Stimulated activated CD8-positive, alpha-beta memory T cell treated with anti-CD3 and anti-CD28 coated beads, Interleukin-7, amount 100 ng/mL, for 1 hour (primary cell): ENCODE measurements around the gene NOS1AP.

Experiments used
- DNase-seq, 2 donors: peaks; one replicate each; pipeline ENCODE4 v3.0.0-alpha.2; 2020; ENCODE audit warnings: low read depth in 2 of 2

Gene NOS1AP

GRCh38 chr1:162219461-162219860 is 150.0 kb downstream of the NOS1AP start:
- DNase-seq, result no peak

- DNase-seq, result no peak
Measured at GRCh38 chr1:162220009-162220539, 150.6 kb downstream of the NOS1AP start.

- DNase-seq, result no peak
Measured at GRCh38 chr1:162222014-162222413, 152.5 kb downstream of the NOS1AP start.

- no peak for DNase-seq
Measured at GRCh38 chr1:162222730-162223129, 153.2 kb downstream of the NOS1AP start.

GRCh38 chr1:162223488-162223887 is 154.0 kb downstream of the NOS1AP start:
- no peak for DNase-seq

- no peak for DNase-seq
Measured at GRCh38 chr1:162224267-162224666, 154.8 kb downstream of the NOS1AP start.

GRCh38 chr1:162228586-162228985 is 159.1 kb downstream of the NOS1AP start:
- DNase-seq, result no peak

GRCh38 chr1:162229549-162229948 is 160.1 kb downstream of the NOS1AP start:
- no peak for DNase-seq

GRCh38 chr1:162230096-162230495 is 160.6 kb downstream of the NOS1AP start:
- DNase-seq, result no peak

GRCh38 chr1:162230517-162230916 is 161.0 kb downstream of the NOS1AP start:
- DNase-seq, result no peak

- DNase-seq, result no peak
Measured at GRCh38 chr1:162232034-162232711, 162.7 kb downstream of the NOS1AP start.

GRCh38 chr1:162233066-162233465 is 163.6 kb downstream of the NOS1AP start:
- no peak for DNase-seq

- no peak for DNase-seq
Measured at GRCh38 chr1:162233937-162234336, 164.4 kb downstream of the NOS1AP start.

- DNase-seq, result no peak
Measured at GRCh38 chr1:162234571-162234970, 165.1 kb downstream of the NOS1AP start.

- DNase-seq, result no peak
Measured at GRCh38 chr1:162235241-162235800, 165.8 kb downstream of the NOS1AP start.

- DNase-seq, result no peak
Measured at GRCh38 chr1:162236201-162236600, 166.7 kb downstream of the NOS1AP start.

GRCh38 chr1:162236618-162237017 is 167.1 kb downstream of the NOS1AP start:
- DNase-seq, result no peak

- no peak for DNase-seq
Measured at GRCh38 chr1:162240577-162240976, 171.1 kb downstream of the NOS1AP start.

- DNase-seq, result no peak
Measured at GRCh38 chr1:162242804-162243203, 173.3 kb downstream of the NOS1AP start.

GRCh38 chr1:162248854-162249535 is 179.5 kb downstream of the NOS1AP start:
- no peak for DNase-seq

GRCh38 chr1:162250004-162250730 is 180.7 kb downstream of the NOS1AP start:
- no peak for DNase-seq

- no peak for DNase-seq
Measured at GRCh38 chr1:162251102-162251501, 181.6 kb downstream of the NOS1AP start.
